NB4 (cell line): Measurements from ENCODE around the gene FAM83G.

Experiments used
- DNase-seq: peaks from one replicate; pipeline ENCODE4 v3.0.0; 2010; ENCODE audit warnings: low read depth
- H3K4me3 ChIP-seq: one replicate; pipeline ENCODE4 v1.5.1; 2011; ENCODE audit warnings: mild to moderate bottlenecking, low read depth, low read length, moderate library complexity
- CTCF ChIP-seq: IDR thresholded peaks from one replicate; pipeline ENCODE4 v1.5.1; 2012; ENCODE audit warnings: low read depth, low read length
- MAX ChIP-seq: IDR thresholded peaks from 2 replicates; pipeline ENCODE4 v1.6.1; 2011; ENCODE audit warnings: low read depth, low read length
- MYC ChIP-seq: IDR thresholded peaks from 2 replicates; pipeline ENCODE4 v1.6.1; 2011; ENCODE audit warnings: low read depth, low read length
- POLR2A ChIP-seq: IDR thresholded peaks from 2 replicates; pipeline ENCODE4 v1.6.1; 2011; ENCODE audit warnings: mild to moderate bottlenecking; ENCODE audit not compliant: insufficient read length; ENCODE audit errors: extremely low read depth

FAM83G gene

GRCh38 chr17:18997650-18998196 lies 6.8 kb downstream of the FAM83G start:
- no peak for DNase-seq
- TF ChIP-seq MAX (no peak), MYC (no peak), CTCF (no peak), POLR2A (no peak)
- no peak overlapping the region for H3K4me3 ChIP-seq

GRCh38 chr17:18996458-18996857 lies 8.1 kb downstream of the FAM83G start:
- no peak overlapping the region for H3K4me3 ChIP-seq
- no peak for DNase-seq
- TF ChIP-seq MAX = no peak
- TF ChIP-seq MYC = no peak

- no peak overlapping the region for H3K4me3 ChIP-seq
- TF ChIP-seq MAX (no peak), MYC (no peak), CTCF (no peak), POLR2A (no peak)
Measured at GRCh38 chr17:18995220-18995619, 9.3 kb downstream of the FAM83G start.

GRCh38 chr17:18994631-18995030 lies 9.9 kb downstream of the FAM83G start:
- no peak overlapping the region for H3K4me3 ChIP-seq
- TF ChIP-seq MAX = no peak
- TF ChIP-seq POLR2A = no peak
- no peak for TF ChIP-seq CTCF
- TF ChIP-seq MYC = no peak
- DNase-seq = no peak

More at GRCh38 chr17:18995220-18995619, 9.3 kb downstream of the FAM83G start:
- DNase-seq = no peak

- no peak for TF ChIP-seq CTCF
- no peak for TF ChIP-seq MAX
- no peak for TF ChIP-seq POLR2A
- TF ChIP-seq MYC = no peak
- no peak for DNase-seq
- H3K4me3 ChIP-seq = no peak overlapping the region
Measured at GRCh38 chr17:18993905-18994526, 10.5 kb downstream of the FAM83G start.

GRCh38 chr17:18992454-18993130 lies 12.0 kb downstream of the FAM83G start:
- H3K4me3 ChIP-seq = no peak overlapping the region
- no peak for DNase-seq

More at GRCh38 chr17:18992454-18993130, 12.0 kb downstream of the FAM83G start:
- no peak for TF ChIP-seq MAX
- no peak for TF ChIP-seq POLR2A
- no peak for TF ChIP-seq CTCF
- no peak for TF ChIP-seq MYC
